GM18873 (cell line): Measurements from ENCODE around the gene ACLY.
A peak's percentile ranks its signal among the peaks of the same experiment; 100 is the strongest.
"Not testable (repeated sequence)": the region's sequence is repeated elsewhere in the genome, so short reads cannot be mapped to it uniquely, and the experiment has no call there.

Experiments used
- ATAC-seq: cut with Tn5 transposase; IDR thresholded peaks from one replicate; pipeline ENCODE4 v1.9.1; 2021; ENCODE audit warnings: mild to moderate bottlenecking, moderate library complexity, moderate number of reproducible peaks; ENCODE audit not compliant: unreplicated experiment, low FRiP score

Gene ACLY

GRCh38 chr17:41941168-41941567 lies 22.4 kb upstream of the ACLY start:
- ATAC-seq, result no peak

GRCh38 chr17:41939693-41940090 lies 20.9 kb upstream of the ACLY start:
- no peak for ATAC-seq

GRCh38 chr17:41939044-41939692 lies 20.4 kb upstream of the ACLY start:
- no peak for ATAC-seq

- no peak for ATAC-seq
Observed at GRCh38 chr17:41937970-41938954, 19.5 kb upstream of the ACLY start.

- ATAC-seq, result no peak
Observed at GRCh38 chr17:41935641-41936040, 16.9 kb upstream of the ACLY start.

- ATAC-seq, result no peak
Observed at GRCh38 chr17:41932816-41933389, 14.2 kb upstream of the ACLY start.

- not testable (repeated sequence) for ATAC-seq
Observed at GRCh38 chr17:41931715-41932114, 13.0 kb upstream of the ACLY start.

GRCh38 chr17:41930833-41931156 lies 12.0 kb upstream of the ACLY start:
- ATAC-seq, result peak; percentile 18

GRCh38 chr17:41930009-41930832 lies 11.5 kb upstream of the ACLY start, which contains the start of gene ODAD4:
ODAD4 (plus strand) TSS chr17:41930617; CDS start chr17:41930724, 107 bp downstream.
- ATAC-seq, result peak; percentile 89

- no peak for ATAC-seq
Observed at GRCh38 chr17:41928693-41929251, 10.0 kb upstream of the ACLY start.

- ATAC-seq, result no peak
Observed at GRCh38 chr17:41925991-41926590, 7.3 kb upstream of the ACLY start.

- no peak for ATAC-seq
Observed at GRCh38 chr17:41920580-41920955, 1.8 kb upstream of the ACLY start.

GRCh38 chr17:41919840-41920579 lies 1.3 kb upstream of the ACLY start:
- no peak for ATAC-seq

GRCh38 chr17:41919165-41919817 lies 540 bp upstream of the ACLY start:
- ATAC-seq, result no peak

GRCh38 chr17:41917679-41918313 lies 955 bp downstream of the ACLY start:
- ATAC-seq, result no peak

GRCh38 chr17:41917192-41917591 lies 1.6 kb downstream of the ACLY start:
- ATAC-seq, result no peak

GRCh38 chr17:41915566-41915965 lies 3.2 kb downstream of the ACLY start:
- ATAC-seq, result no peak

- ATAC-seq, result no peak
Observed at GRCh38 chr17:41915020-41915419, 3.7 kb downstream of the ACLY start.
